ENCODE measurements around the gene S1PR1.

The S1PR1 gene

GRCh38 chr1:101250222-101250621 is 13.4 kb downstream of the S1PR1 start:
- no peak for DNase-seq

GRCh38 chr1:101250656-101251272 is 13.9 kb downstream of the S1PR1 start:
- no peak for DNase-seq

- no peak for DNase-seq
Measured at GRCh38 chr1:101251504-101251903, 14.7 kb downstream of the S1PR1 start.

DNA sequence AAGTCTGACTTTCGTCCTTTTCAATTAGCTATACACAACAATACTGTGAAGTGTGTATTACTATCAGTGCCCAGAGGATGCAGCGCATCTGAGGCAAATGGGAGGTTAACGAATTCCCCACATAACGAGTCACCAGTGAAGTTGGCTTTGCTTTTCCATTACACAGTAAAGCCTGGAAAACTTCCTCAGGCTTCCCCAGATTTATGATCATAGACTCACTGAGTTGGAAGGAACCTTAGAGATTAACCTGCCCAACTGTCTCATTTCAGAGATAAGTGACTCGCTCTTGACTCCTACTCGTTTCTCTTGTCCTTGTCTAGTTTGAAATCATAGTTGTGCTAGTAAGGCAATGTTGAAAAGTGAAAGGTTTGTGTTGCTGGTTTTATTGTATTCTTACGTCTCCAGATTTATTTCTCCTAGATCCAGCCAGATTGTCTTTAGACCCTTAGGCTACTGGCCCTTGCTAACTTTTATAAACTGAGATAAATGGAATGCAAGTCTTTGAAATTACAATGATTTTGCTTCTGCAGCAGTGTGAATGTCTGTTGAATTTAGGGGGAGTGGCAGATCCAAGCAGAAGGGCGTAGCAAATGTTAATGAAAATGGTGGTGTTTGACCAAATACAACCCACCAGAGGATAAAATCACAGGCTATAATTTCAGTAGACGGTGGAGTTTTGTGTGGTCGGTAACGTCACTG is 17.3 kb downstream of the S1PR1 start:
- no peak for DNase-seq

DNA sequence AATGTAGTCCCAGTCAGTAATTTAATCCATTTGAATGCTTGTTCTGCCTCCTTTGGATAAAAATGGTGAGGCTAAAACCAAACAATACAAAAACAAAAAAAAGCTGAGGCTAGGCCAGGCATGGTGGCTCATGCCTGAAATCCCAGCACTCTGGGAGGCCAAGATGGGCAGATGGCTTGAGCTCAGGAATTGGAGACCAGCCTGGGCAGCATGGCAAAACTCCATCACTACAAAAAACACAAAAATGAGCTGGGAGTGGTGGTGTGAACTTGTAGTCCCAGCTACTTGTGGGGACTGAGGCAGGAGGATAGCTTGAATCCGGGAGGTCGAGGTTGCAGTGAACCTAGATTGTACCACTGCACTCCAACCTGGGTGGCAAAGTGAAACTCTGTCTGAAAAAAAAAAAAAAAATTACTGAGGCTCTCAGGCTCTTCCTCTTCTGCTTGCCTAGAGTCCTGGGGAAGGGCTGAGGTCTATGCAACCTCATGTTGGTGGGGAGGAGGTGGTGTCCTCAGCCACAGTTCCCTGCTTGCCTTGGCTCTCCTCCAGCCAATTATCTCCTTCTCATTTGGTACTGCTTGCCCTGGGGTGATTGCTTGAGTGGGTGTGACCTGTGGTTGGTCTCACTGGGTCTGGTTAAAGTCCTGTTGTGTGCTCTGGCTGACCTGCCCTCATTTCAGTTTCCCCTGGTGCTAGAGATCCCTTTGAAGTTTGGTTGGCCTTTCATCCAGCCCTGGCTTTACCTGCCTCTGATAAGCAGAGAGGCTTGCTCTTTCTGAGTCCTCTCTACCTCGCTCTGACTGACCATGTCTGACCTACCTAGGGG is 20.9 kb downstream of the S1PR1 start:
- no peak for DNase-seq

DNA sequence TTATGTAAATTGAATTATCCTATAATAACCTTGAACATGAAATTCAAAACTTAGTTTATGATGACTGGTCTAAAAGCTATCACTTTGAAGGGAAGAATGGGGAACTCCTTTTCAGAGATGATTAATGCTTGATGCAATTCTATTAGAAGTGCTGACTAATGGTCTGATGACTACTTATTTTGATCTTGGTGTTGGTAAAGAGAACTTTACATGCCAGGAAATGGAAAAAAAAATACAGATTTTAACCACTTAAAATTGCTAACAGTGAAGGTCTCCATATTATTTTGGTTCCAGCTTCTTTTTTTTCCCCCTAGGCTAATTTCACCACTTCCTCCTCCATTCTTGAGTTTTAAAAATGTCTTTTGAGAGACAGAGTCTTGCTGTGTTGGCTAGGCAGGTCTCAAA is 22.9 kb downstream of the S1PR1 start:
- no peak for DNase-seq

GRCh38 chr1:101260556-101261350 is 23.9 kb downstream of the S1PR1 start:
- DNase-seq = no peak

- DNase-seq = no peak
Measured at GRCh38 chr1:101261623-101262022, 24.8 kb downstream of the S1PR1 start.

- DNase-seq = no peak
Measured at GRCh38 chr1:101262060-101262459, 25.2 kb downstream of the S1PR1 start.

DNA sequence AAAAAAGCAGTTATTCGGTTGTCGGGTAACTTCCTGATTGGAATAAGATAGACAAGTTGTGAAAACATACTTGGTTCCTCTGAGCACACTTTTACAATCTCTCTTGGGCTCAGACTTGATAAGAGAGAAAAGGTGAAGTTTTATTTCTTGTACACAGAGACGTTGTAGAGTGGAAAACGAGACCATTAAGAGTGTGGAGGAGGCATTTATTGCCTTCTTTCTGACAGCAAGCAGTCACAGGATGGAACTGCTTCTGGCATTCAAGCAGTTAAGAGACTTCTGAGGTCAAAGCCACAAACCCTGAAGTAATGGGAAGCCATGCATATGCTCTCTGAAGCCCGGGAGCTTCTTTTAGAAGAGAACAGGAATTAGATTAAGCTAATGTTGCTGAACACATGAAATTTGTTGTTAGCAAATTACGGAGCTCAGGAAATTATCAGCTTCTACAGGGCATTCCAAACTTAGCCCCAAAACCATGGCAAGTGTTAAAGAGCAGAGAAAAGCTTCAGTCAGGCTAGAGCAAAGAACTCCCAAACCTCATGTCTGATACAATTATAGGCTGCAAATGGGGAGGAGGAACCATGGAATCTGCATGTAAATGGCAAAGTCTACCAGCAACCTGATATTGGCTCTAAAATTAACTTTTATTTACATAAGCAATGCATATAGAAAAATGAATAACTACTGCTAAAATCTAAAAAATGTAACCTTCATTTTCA is 26.0 kb downstream of the S1PR1 start:
- DNase-seq = no peak

DNA sequence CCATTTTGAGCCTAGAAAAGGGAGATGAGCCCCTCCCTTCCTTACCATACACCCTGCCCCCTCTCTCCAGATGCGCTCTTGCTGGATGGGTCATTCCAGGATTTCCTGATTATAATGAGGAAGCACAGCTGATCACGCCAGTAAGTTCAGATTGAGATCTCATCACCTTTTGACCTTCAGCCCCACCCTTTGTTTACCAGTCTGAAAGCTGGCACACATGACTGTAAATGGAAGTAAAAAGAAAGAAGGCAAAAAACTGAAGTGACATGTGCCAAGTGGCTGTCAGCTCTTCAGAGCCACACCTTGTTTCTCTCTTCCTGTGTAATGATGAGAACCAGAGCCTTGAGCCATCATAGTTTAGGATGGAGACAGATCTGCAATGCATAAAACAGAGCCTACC is 27.9 kb downstream of the S1PR1 start:
- no peak for DNase-seq

DNA sequence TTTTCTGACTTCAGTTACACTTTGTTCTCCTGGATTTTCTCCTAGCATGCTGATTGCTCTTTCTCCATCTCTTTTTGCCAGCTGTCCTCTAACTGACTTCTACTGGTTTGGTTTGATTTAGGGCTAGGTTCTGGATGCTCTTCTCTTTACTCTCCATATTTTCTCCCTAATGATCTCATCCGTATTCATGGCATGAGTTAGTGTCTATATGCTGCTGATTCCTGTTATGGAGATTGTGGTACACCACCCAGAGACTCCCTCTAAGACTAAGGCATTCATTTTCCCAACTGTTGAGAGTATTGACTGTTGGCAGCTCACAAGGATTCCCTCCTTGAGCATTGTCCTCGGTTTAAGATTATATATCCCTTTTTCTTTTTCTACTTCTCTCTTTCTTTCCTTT is 28.9 kb downstream of the S1PR1 start:
- DNase-seq = no peak

- DNase-seq = no peak
Measured at GRCh38 chr1:101267082-101267481, 30.3 kb downstream of the S1PR1 start.

- DNase-seq = no peak
Measured at GRCh38 chr1:101268893-101269292, 32.1 kb downstream of the S1PR1 start.

GRCh38 chr1:101275672-101276071 is 38.9 kb downstream of the S1PR1 start:
- no peak for DNase-seq

GRCh38 chr1:101276818-101277217 is 40.0 kb downstream of the S1PR1 start:
- DNase-seq = no peak

DNA sequence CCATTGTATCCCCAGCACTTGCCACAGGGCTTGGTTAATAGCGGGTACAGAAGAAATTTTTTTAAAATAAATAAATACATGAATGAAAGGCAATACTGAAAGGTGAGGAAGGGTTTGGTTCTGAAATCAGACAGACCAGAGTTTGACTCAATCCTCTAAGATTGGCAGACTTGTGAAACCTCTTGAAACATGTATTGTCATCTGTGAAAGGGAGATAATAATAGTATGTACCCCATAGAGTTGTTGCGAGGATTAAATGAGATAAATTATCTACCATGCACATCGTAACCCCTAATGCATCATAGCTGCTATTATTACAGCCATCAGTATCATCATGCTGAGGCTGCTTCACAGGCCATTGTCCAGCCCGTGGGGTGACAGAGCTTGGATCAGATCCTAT is 41.4 kb downstream of the S1PR1 start:
- DNase-seq = no peak

GRCh38 chr1:101278845-101279244 is 42.0 kb downstream of the S1PR1 start:
- DNase-seq = no peak

DNA sequence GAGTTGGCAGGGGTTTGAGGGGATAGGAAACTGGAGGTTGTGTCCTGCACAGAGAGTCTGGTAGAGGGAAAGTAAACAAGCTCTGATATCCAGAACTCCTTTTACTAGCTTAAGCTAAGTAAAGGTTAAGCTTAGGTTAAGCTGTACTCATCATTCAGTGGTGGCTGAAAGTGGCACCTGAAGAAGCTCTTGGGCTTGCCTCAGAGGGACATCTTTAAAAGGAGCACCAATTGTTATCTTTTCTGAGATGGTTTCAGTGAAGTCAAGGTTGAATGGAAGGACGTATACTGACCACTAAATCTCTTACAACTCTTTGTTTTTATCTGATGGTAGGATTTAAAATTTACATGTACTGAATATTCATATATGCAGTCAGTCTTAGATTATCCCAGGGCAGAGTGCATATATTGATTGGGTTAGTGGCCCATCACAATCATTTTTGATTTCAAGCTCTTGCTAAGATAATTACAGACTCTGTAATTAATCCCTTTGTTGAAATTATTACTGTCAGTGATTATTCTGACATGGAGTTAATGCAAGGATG is 43.3 kb downstream of the S1PR1 start:
- no peak for DNase-seq

DNA sequence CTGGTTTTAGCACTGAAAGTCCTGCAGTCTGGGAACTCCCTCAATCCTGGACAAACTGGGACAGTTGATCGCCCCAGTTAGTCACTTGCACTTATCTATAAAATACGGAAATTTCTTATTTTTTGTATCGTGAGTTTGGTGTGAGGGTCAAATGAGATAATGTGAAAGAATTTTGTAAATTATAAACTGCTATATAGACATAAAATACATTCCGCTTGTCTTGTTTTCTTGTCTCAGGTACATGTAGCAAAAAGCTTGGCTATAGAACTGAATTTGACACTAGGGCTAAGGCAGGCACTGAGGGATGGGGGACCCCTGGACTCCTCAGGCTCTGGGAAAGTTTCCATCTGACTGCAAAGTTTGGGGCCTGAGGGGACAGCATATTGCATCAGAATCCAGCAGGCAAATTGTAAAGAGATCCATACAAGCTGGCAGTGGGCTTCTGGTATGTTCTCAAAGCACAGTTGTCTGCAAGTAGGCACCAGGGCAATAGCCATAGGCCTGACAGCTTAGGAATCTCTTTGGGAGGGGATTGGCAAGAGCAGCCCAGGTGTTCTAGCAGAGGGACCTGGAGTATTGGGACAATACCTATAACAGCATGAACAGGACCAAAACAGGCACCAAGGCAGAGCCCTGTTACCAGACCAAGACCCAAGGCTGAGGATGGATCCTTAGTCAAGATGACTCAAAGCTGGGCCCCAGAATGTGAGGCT is 44.3 kb downstream of the S1PR1 start:
- DNase-seq = no peak

DNA sequence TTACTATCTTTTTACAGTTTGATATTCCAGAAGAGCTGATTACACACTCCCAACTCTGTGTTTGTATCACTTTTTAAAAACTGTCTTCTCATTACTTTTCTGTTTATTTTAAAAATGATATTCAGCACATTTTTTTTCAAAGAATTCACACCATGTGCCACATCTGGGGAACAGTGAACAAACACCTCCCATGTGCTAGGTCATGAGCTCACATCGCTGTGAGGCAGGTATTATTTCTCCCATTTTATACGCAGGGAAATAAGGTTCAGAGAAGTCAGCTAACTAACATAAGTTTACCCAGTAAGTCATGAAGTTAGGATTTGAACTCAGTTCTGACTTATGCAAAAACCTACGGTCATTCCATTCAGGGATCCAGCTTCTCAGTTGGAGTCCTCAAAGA is 44.9 kb downstream of the S1PR1 start:
- no peak for DNase-seq

Measured in NCI-H2081 treated with DMSO at 0.1 percent for 48 hours (cell line).